ENCODE data around the gene ZNF407. TPM values are rescaled to one million over a fixed set of nuclear protein-coding genes. Genes with fewer than 3 reads are reported as not detected.

Gene ZNF407
- total and polyA plus RNA-seq, 2 experiments from 2014 or later: 2.1 to 10.4 TPM

GRCh38 chr18:74694436-74694835, 96.8 kb downstream of the ZNF407 start (continued):
- no peak for TF ChIP-seq CTCF (conservative IDR thresholded peaks at IDR 0.05; ENCODE audit: low read depth in 2 of 2)
- TF ChIP-seq JUNB (IDR thresholded peaks at IDR 0.05; ENCODE audit: unreplicated experiment): no peak
- no peak for TF ChIP-seq ZNF114 (CRISPR knock-in tag; IDR thresholded peaks at IDR 0.05)
- TF ChIP-seq, protein P1, sequence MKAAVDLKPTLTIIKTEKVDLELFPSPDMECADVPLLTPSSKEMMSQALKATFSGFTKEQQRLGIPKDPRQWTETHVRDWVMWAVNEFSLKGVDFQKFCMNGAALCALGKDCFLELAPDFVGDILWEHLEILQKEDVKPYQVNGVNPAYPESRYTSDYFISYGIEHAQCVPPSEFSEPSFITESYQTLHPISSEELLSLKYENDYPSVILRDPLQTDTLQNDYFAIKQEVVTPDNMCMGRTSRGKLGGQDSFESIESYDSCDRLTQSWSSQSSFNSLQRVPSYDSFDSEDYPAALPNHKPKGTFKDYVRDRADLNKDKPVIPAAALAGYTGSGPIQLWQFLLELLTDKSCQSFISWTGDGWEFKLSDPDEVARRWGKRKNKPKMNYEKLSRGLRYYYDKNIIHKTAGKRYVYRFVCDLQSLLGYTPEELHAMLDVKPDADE (IDR thresholded peaks at IDR 0.05): no peak
- no peak for TF ChIP-seq ZNF331 (CRISPR knock-in tag; IDR thresholded peaks at IDR 0.05; ENCODE audit: low read depth)
- no peak for TF ChIP-seq POLR2AphosphoS5 (IDR thresholded peaks at IDR 0.05; ENCODE audit: low read depth)
- no peak for TF ChIP-seq CREB1 (CRISPR knock-in tag; IDR thresholded peaks at IDR 0.05; ENCODE audit: low read depth)
- TF ChIP-seq EZH2phosphoT487 (IDR thresholded peaks at IDR 0.05; ENCODE audit: unreplicated experiment): no peak
- TF ChIP-seq STAT1 (IDR thresholded peaks at IDR 0.05; ENCODE audit: unreplicated experiment): no peak

- Histone ChIP-seq H3K27ac (ENCODE audit: low read depth) (no peak overlapping the region), H3K9me2 (ENCODE audit: insufficient read depth) (no peaks in the 10 kb centered on the region), H4K20me1 (replicated peaks; ENCODE audit: insufficient read depth) (no peaks in the 10 kb centered on the region), H3F3A (replicated peaks; ENCODE audit: low read depth) (no peaks in the 10 kb centered on the region), H2AFZ (no peak overlapping the region), H3K36me3 (ENCODE audit: insufficient read depth) (no peaks in the 10 kb centered on the region), H3K4me2 (no peak overlapping the region), H3K79me2 (replicated peaks; ENCODE audit: insufficient read depth) (no peaks in the 10 kb centered on the region), H3K27me3 (ENCODE audit: insufficient read depth) (no peaks in the 10 kb centered on the region), H3K4me3 (no peak overlapping the region), H3K4me1 (ENCODE audit: insufficient read depth) (no peaks in the 10 kb centered on the region)
- Mint-ChIP-seq H3K36me3 (ENCODE audit: low read depth) (no peaks in the 10 kb centered on the region), H3K9me3 (no peaks in the 10 kb centered on the region), H3K4me3 (no peak overlapping the region), H3K27ac (no peak overlapping the region), H3K4me1 (peaks cover 10% of the 10 kb centered on the region; the same call in 2 of the 3 replicates), H3K27me3 (ENCODE audit: insufficient read depth, low read depth, poor library complexity) (peaks cover 6% of the 10 kb centered on the region)
- no peak for ATAC-seq
- no peak for DNase-seq (ENCODE audit: low spot score)
- TF ChIP-seq NANOG (IDR thresholded peaks at IDR 0.05; ENCODE audit: borderline replicate concordance) (no peak), ZNF331 (CRISPR knock-in tag; IDR thresholded peaks at IDR 0.05; ENCODE audit: low read depth) (no peak), CREB1 (CRISPR knock-in tag; IDR thresholded peaks at IDR 0.05; ENCODE audit: low read depth) (no peak), EZH2 (IDR thresholded peaks at IDR 0.05; ENCODE audit: low read depth, unreplicated experiment) (no peak), CTCF (conservative IDR thresholded peaks at IDR 0.05; ENCODE audit: low read depth in 2 of 2) (no peak)
- TF ChIP-seq, protein P2, sequence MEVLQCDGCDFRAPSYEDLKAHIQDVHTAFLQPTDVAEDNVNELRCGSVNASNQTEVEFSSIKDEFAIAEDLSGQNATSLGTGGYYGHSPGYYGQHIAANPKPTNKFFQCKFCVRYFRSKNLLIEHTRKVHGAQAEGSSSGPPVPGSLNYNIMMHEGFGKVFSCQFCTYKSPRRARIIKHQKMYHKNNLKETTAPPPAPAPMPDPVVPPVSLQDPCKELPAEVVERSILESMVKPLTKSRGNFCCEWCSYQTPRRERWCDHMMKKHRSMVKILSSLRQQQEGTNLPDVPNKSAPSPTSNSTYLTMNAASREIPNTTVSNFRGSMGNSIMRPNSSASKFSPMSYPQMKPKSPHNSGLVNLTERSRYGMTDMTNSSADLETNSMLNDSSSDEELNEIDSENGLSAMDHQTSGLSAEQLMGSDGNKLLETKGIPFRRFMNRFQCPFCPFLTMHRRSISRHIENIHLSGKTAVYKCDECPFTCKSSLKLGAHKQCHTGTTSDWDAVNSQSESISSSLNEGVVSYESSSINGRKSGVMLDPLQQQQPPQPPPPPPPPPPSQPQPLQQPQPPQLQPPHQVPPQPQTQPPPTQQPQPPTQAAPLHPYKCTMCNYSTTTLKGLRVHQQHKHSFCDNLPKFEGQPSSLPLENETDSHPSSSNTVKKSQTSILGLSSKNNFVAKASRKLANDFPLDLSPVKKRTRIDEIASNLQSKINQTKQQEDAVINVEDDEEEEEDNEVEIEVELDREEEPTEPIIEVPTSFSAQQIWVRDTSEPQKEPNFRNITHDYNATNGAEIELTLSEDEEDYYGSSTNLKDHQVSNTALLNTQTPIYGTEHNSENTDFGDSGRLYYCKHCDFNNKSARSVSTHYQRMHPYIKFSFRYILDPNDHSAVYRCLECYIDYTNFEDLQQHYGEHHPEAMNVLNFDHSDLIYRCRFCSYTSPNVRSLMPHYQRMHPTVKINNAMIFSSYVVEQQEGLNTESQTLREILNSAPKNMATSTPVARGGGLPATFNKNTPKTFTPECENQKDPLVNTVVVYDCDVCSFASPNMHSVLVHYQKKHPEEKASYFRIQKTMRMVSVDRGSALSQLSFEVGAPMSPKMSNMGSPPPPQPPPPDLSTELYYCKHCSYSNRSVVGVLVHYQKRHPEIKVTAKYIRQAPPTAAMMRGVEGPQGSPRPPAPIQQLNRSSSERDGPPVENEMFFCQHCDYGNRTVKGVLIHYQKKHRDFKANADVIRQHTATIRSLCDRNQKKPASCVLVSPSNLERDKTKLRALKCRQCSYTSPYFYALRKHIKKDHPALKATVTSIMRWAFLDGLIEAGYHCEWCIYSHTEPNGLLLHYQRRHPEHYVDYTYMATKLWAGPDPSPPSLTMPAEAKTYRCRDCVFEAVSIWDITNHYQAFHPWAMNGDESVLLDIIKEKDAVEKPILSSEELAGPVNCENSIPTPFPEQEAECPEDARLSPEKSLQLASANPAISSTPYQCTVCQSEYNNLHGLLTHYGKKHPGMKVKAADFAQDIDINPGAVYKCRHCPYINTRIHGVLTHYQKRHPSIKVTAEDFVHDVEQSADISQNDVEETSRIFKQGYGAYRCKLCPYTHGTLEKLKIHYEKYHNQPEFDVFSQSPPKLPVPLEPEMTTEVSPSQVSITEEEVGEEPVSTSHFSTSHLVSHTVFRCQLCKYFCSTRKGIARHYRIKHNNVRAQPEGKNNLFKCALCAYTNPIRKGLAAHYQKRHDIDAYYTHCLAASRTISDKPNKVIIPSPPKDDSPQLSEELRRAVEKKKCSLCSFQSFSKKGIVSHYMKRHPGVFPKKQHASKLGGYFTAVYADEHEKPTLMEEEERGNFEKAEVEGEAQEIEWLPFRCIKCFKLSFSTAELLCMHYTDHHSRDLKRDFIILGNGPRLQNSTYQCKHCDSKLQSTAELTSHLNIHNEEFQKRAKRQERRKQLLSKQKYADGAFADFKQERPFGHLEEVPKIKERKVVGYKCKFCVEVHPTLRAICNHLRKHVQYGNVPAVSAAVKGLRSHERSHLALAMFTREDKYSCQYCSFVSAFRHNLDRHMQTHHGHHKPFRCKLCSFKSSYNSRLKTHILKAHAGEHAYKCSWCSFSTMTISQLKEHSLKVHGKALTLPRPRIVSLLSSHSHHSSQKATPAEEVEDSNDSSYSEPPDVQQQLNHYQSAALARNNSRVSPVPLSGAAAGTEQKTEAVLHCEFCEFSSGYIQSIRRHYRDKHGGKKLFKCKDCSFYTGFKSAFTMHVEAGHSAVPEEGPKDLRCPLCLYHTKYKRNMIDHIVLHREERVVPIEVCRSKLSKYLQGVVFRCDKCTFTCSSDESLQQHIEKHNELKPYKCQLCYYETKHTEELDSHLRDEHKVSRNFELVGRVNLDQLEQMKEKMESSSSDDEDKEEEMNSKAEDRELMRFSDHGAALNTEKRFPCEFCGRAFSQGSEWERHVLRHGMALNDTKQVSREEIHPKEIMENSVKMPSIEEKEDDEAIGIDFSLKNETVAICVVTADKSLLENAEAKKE (CRISPR knock-in tag; IDR thresholded peaks at IDR 0.05): no peak
Observed at GRCh38 chr18:74695170-74695569, 97.5 kb downstream of the ZNF407 start.
